Kidney tubule cell (primary cell): Measurements from ENCODE around the gene SLX4.
A peak's percentile ranks its signal among the peaks of the same experiment; 100 is the strongest.
"Not testable (repeated sequence)": the region's sequence is repeated elsewhere in the genome, so short reads cannot be mapped to it uniquely, and the experiment has no call there.

Source experiments
- DNase-seq: peaks from one replicate; pipeline ENCODE4 v3.0.0-alpha.2; 2018; ENCODE audit warnings: low spot score

SLX4 gene

DNA sequence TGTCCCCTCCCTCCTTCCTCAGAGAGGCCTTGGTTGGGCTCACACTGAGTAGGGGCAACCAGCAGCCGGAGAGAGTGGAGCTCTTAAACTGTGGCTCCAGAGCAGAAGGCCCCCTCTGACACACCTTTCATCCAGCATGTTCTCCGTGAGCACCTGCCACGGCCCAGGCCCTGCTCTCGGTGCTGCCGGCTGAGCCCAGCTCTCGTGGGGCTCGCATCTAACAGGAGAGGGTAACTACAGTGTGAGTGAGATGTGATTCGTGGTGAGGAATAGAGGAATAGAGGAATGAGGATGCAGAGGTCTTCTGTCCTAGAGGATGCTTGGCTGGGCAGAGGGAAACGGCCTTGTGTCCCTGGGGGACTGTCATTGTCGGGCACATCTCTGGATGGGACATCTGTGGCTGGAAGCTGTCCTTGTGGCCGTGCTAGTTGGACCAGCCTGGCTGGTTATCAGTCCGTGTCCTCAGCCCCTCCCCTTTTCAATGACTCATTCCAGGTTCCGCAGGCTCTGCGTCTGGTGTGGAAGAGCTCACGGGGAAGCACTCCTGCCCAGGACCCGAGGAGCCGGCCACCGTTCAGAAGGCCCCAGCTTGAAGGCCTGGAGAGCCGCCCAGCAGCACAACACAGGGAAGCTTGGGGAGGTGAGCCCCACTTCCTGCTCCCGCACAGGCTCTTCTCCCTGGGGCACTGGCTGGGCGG is 31.1 kb upstream of the SLX4 start:
- peak; percentile 25 for DNase-seq

DNA sequence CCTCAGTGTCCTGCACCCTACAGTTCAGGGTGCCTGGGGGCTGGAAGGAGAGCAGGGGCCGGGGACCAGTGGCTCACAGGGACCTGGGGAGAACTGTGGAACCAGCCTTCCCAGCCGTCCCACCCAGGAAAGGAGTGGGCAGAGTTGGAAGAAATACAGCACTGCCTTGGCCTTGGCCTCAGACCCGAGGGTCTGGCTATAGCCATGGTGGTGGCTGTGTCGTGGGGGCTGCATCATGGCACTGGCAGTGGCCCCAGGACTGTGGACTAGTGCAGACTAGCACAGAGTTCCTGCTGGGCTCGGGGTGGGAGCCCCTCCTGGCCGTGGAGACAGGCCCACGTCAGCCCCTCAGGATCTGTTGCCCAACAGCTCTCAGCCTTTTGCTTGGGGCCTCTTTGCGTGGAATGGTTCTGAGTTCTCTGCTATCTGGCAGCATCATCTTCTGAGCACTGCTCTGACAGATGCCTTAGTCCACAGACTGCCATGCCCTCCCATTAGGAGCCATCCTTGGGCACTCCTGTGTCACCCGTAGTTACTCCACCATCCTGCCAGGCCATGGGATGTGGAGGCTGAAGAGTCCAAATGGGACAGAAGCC is 30.5 kb upstream of the SLX4 start:
- DNase-seq = no peak

DNA sequence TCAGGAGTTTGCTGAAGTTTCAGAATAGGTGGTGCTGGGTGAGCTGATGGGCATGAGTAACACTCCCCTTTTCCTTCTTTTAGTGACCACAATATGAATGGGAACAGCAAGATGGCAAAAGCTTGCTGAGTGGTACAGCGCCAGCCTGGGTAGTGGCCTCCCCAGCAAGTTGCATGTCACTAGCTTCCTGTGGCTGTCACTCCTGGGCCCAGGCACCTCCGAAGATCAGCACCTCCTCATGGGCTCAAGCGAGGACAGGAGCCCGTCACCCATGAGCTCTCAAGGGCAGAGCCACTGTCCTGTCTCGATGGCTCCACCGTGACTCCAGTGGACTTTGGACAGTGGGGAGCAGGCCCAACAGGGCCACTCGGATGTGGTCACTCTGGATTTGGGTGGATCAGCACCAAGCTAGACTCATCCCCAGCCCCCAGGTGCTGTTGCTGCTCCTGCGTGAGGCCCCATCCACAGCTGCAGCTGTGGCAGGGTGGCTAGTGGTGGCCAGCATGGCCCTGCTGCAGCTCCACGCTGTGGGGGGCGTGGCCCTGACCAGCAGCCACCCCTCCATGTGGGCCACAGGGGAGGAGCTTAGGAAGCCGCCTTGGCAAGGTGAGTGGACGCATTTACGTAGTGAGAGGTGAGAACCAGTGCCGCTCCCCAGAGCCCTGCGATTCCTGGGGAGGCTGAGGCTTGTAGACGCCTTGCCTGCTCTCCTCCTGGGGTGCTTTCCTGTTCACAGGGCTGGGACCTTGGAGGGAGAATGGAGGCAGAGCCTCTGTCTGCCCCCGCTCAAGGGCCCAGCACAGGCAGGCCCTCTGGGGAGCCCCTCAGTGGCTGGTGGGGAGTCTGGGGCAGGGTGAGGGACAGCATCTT is 29.5 kb upstream of the SLX4 start:
- no peak for DNase-seq

DNA sequence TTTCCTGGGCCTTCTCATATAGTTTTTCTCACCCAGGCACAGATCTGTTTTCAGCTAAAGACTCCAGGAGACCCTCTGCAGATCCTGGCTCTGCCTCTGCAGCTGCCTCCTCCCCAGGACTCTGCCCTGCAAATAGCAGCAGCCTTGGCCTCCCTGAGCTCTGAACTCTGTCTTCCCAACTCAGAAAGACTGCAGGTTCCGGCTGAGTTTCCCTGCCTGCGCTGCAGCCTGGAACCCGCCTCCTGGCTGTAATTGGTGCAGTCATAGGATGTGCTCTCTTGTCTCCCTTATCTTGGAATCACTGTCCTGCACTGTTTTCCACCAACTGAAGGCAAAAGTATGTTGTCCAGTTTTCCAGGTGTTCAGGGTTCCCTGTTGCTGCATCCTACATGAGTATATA is 28.8 kb upstream of the SLX4 start:
- no peak for DNase-seq

DNA sequence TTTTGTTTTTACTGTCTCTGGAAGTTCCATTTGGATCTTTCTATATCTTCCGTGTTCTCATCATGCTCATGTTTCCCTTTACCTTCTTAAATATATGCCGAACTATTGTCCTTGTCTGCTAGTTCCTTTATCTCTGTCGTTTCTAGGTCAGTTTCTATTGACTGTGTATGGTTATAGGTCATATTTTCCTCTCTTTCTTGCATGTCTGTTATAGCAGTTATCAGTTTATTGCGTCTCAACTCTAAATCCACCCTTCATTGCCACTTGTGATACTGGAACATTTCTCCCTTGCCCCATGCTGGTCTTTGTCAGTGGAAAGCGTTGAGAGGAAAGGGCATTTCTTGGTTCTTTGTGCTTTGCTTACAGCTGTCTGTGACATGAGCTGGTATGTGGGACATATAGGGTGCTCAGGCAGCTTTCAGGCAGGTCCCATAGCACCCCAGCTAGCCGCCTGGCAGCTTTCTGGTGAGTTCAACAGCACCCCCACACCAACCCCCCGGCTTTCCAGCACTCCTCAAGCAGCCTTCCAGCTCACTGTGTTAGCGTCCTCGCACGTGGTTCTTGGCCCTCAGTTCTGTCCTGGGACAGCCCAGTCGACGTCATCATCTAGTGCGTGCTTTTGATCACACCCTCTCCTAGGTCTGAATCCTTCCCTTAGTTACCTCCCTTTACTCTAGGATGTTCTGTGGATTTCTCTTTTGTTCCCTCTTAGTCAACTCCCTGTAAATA is 27.7 kb upstream of the SLX4 start:
- DNase-seq = no peak

DNA sequence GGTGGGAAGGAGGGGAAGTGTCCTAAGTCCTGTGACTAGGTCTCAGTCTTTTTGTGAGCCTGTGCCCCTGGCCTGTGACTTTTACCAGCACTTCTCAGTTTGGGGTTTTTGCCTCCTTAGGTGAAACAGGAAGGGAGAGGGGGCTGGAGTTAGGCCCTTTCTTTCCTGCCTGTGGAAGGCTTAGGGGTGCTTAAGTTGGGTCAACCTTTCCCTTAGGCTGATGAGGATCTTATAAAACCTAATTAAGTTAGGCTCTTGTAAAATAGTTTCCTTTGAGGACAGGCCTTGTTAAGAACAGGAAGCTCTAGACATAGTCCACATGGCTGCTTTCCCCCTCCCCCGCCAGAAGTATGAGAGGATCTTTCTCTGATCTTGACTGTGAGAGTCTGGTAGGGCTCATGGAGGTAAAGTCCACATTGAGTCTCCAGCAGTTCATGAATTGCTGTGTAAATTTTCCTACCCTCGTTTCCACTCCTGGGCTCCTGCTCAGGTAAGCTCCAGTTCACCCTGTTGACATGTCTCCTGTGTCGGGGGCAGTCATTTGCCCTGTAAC is 26.0 kb upstream of the SLX4 start:
- peak; percentile 20 for DNase-seq

DNA sequence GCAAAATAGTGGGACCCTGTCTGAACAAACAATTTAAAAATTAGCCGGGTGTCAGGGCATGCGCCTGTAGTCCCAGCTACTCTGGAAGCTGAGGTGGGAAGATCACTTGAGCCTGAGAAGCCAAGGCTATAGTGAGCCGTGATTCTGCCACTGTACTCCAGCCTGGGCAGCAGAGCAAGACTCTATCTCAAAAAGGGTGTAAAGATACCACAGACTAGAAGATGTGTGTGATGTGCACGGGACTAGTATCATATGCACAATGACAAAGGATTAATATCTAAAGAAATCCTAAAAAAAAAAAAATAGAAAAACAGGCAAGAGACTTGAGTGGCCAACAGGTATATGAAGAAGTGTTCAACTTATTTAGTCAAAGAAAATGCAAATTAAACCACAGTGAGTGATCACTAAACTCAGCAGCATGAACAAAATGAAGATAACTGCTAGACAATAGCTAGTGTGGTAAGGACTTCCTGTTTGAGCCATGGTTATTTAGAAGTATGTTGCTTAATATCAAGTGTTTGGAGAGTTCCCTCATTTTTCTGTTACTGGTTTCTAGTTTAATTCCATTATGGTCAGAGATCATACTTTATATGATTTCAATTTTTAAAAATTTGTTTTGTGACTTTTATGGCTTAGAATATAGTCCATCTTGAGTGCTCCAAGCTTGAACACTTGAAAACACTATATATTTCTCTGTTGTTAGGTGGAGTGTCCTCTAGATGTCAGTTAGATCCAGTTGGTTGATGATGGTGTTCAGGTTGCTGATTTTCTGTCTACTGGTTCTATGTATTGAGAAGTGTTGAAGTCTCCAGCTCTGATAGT is 14.7 kb upstream of the SLX4 start:
- no peak for DNase-seq

DNA sequence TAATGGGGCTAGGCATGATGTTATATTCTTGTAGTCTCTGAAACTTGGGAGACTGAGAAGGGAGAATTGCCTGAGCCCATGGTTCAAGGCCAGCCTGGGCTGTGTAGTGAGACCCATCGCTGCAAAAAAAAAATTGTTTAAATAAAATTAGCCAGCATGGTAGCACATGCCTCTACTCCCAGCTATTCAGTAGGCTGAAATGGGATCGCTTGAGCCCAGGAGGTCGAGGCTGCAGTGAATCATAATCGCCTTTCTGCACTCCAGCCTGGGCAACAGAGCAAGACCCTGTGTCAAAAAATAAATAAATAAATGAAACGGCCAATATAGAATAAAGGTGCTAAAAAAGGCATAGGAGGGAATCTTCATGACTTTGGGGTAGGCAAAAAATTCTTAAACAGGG is 13.9 kb upstream of the SLX4 start:
- DNase-seq = no peak

DNA sequence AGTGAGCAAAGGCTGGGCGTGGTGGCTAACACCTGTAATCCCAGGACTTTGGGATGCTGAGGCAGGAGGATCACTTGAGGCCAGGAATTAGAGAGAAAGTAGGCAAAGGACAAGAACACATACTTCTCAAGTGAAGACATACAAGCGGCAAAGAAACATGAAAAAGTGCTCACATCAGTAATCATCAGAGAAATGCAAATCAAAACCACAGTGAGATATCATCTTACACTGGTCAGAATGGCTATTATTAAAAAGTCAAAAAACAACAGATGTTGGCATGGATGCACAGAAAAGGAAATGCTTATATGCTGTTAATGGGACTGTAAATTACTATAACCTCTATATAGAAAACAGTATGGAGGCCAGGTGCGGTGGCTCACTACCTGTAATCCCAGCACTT is 12.2 kb upstream of the SLX4 start:
- DNase-seq = no peak

DNA sequence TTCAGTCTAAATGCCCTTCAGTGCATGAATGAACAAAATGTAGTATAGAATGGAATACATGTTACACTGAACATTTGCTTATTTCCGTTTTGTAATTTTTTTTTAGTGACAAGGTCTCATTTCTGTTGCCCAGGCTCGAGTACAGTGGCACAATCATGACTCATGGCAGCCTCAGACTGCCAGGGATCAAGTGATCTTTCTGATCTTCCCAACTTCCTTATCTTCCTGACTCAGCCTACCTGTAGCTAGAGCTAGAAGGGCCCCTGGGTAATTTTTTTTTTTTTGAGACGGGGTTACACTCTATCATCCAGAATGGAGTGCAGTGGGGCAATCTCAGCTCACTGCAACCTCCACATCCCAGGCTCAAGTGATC is 7.3 kb upstream of the SLX4 start:
- peak; percentile 69 for DNase-seq

DNA sequence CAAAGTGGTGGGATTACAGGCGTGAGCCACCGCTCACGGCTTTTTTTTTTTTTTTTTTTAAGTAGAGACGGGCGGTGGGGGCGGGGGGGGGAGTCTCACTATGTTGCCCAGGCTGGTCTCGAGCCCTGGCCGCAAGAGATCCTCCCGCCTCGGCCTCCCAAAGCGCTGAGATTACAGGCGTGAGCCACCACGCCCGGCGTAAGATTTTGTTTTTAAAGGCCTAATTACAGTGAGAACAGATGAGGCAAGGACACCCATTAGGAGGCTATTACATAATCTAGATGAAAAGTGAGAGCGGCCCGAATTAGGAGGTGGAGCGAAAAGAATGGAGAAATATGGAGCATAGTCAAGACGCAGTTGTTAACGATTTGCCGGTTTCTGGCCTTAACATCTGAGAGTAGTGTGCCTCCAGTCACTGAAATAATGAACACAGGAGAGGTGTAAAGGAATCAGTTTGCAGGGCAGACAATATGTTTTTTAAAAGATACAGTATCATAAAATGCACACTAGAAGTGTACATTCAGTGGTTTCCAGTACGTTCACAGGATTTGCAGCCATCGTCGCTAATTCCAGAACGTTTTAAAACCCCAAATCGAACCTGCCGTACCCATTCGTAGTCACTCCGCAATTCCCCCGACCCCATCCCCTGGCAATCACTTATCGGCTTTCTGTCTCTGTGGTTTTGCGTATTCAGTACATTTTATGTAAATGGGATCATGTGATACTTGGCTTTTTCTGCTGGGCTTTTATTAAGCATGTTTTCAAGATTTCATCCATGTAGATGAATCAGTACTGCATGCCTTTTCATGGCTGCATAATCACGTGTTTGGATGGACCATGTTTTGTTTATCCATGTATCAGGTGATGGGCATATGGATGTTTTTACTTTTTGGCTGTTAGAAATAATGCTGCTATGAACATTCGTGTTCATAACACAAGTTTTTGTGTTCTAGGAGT is 1.4 kb upstream of the SLX4 start:
- no peak for DNase-seq

DNA sequence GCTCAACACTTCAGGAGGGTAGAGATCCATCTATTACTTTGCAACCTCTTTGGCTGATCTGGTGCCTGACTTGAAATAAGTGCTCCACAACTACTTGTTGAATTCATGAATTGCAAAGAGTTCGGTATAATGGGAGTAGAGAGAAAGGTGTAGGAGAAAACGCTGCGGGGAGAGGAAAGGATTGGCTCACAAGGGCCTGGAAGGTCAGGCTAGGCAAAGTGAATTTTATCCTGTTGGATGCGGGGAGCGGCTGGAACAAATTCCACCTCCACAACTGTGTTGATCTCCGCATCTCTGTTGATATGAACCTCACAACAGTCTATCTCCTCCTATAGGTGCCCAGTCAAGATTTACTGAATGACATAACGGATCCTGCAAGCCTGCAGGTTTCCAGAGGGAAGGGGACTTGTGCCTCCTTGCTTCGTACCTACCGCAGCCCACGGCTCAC is 684 bp downstream of the SLX4 start:
- peak; percentile 6 for DNase-seq

DNA sequence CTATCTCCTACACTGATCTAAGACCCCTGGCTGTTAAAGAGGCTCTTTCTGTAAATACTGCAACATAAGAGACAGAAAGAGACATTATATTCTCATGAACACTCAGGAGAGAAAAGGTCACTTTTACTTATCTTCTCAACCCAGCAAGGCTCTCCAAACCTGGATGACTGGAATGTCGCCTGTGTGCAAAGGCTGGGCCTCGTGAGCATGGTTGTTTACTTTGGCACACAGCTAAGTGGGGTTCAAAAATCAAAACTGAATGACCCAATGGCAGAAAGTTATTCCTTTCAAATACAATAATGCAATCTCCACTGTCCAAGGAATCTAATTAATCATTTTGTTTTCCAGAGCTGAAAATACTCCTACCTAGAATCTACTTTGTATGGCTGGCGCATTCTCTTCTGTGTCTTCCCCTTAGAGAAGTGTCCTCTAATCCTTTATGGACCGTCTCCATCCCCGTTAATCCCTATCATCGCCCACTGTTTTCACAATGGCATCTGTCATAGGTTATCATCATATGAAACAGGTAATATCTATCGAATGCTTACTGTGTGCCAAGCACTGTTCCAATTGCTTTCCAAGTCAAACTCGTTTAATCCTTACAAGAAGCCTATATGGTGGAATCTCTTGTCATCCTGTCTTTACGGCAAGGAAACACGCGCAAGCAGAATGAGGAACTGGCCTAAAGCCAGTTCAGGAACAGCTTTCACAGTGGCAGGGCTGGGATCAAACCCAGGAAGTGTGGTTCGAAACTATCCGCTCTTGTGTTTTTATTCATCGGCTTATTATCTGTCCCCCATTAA is 1.3 kb downstream of the SLX4 start:
- DNase-seq = no peak

DNA sequence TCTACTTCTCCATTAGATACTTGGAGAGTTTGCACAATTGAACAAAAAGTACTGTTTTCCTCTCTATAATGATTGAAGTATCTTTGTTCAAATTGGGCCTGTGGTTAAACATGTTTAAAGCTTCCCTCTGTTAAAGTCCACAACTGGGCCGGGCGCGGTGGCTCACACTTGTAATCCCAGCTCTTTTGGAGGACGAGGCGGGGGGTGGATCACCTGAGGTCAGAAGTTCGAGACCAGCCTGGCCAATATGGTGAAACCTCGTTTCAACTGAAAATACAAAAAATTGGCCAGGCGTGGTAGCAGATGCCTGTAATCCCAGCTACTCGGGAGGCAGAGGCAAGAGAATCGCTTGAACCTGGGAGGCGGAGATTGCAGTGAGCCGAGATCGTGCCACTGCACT is 2.4 kb downstream of the SLX4 start:
- not testable (repeated sequence) for DNase-seq

DNA sequence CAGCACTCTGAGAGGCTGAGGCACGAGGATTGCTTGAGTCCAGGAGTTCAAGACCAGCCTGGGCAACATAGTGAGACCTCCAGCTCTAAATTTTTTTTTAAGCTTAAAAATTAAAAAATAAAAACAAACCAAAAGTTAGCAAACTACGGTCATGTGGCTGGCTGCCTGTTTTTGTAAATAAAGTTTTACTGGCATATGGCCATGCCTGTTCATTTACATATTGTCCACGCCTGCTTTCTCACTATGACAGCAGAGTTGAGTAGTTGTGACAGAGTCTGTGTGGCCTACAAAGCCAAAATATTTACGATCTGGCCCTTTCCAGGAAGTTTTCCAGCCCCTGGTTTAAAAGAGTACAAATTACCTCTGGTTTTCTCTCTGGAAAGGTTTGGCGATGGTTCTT is 3.3 kb downstream of the SLX4 start:
- no peak for DNase-seq

DNA sequence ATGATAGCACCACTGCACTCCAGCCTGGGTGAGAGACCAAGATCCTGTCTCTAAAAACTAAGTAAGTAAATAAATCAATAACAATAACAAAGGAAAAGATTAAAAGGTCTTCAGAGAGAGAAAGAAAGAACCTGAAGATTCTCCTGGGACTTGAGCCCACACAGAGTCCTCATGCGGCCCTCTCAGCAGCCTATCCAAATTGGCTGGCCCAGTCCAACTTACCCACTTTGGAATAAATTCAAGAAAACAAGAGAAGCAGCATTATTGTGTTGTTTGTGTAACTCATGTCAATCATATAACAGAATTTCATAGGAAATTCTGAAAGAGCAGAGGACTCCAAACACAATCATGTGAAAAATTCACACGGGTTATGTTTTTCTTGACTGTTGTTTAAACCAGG is 3.8 kb downstream of the SLX4 start:
- DNase-seq = no peak

DNA sequence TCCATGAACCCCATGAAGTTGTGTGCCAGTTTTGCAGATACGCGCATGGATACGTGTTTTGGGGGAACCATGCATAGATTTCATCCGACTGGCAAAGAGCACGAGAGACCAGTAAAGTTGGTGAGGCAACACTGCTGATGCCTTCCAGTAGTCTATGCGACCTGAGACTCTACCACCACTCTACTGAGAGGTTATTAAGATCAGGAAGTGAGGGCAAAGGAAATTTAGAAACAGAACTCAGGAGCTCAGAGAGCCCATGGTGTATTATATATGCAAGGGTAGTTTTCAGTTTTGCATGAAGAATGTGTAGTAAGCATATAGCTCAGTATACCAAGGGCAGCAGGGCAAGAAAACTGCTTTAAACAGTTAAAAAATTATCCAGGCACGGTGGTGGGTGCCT is 4.2 kb downstream of the SLX4 start:
- no peak for DNase-seq

DNA sequence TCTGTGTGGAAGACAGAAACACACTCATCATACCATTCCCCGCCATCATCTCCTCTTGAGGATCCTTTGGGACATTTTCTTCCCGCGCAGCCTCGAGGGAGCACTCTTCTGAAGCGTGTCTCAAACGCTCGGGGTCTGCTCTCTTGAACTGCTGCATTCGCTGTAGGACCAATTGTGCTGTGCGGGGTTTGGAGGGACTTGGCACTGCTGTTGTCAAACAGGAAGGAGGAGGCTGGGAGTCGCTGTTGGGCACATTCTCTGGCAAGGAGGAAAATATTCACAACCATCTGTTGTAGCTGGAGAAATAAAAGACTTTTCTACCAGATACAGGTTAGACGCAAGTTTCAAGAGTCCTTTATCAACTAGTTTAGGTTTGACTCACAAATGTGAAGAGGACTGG is 5.0 kb downstream of the SLX4 start:
- no peak for DNase-seq

DNA sequence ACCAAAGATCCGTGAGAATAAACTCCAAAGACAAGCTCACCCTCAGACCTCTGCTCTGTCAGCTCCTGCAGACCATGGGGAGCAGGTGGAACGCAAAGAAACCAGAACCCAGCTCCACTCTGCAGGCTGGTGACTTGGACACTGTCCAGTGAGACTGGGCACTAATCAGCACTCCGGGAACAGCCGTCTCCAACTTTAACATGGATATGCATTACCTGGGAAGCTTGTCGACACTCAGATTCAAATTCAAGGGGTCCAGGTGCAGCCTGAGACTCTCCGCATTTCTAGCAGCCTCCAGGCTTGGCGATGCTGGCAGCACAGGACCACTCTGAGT is 9.1 kb downstream of the SLX4 start:
- no peak for DNase-seq
